HG03457 (cell line): Measurements from ENCODE around the gene APOOL.
"Not testable (repeated sequence)": the region's sequence is repeated elsewhere in the genome, so short reads cannot be mapped to it uniquely, and the experiment has no call there.

Experiments used
- ATAC-seq: cut with Tn5 transposase; IDR thresholded peaks from one replicate; pipeline ENCODE4 v1.9.1; 2021; ENCODE audit warnings: moderate number of reproducible peaks; ENCODE audit not compliant: unreplicated experiment

Gene APOOL

GRCh38 chrX:85077247-85077646 lies 73.6 kb downstream of the APOOL start:
- ATAC-seq: not testable (repeated sequence)

DNA sequence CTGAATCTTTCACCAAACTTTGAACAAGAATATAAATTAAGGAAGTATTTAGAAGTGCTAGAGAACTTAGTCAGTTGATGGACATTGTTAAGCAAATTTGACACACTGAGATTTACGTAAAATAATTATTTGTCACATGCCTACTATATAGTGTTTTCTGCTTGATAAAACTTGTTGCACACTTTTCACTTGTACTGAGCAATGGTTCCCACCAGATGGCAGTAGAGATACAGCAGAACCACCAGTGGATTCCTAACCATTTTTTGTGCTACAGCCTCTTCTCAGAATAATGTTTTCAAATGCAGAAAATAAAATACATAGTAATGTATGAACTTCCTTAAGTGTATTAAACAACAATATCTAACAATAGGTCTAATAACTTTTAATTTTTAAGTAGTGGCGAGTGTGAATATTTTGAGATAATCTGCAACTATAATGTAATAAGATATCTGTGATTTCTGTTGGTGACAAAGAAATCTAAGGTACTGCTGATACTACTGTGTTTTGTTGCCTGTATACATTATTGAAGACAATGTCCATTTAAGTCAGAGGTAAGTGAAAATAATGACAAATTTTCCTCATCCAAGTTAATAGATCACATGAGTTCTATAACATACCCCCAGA lies 81.2 kb downstream of the APOOL start:
- ATAC-seq: no peak

- ATAC-seq: no peak
Measured at GRCh38 chrX:85089321-85089840, 85.7 kb downstream of the APOOL start.

DNA sequence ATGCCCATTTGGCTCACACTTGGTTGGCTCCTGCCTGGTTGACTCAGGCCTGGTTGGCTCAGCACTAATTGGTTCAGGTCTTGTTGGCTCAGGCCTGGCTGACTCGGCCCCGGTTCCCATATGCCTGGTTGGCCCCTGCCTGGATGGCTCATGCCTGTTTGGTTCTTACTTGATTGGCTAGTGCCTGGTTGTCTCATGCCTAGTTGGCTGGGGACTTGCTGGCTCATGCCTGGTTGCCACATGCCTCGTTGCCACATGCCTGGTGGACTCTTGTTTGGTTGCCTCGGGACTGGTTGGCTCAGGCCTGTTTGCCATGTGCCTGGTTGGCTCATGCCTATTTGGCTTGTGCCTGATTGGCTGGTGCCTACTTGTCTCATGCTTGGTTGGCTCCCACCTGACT lies 103.7 kb downstream of the APOOL start:
- ATAC-seq: no peak

- ATAC-seq: no peak
Measured at GRCh38 chrX:85108165-85108564, 104.5 kb downstream of the APOOL start.

DNA sequence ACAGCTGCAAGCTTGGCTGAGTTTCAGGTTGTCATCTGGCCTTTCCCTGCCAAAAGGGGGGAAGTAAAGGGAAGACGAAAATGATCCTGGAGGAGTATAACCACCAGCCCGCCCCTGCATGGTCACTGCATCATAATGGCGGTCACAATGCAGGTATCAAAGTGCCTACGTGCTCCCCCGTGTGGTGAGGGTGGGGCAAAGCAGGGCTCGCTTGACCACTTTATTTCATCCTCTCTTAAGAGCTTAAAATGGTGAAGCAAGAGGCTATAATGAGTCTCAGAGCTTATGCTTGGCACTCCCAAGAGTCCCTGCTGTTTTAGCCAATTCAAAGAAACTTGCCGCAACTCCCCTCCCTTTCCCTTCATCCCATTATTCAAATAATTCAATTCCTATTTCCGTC lies 105.6 kb downstream of the APOOL start:
- no peak for ATAC-seq

- ATAC-seq: no peak
Measured at GRCh38 chrX:85111347-85111746, 107.7 kb downstream of the APOOL start.

GRCh38 chrX:85112293-85112692 lies 108.6 kb downstream of the APOOL start:
- no peak for ATAC-seq

- ATAC-seq: no peak
Measured at GRCh38 chrX:85113746-85114145, 110.1 kb downstream of the APOOL start.

- ATAC-seq: no peak
Measured at GRCh38 chrX:85114171-85114570, 110.5 kb downstream of the APOOL start.

- ATAC-seq: no peak
Measured at GRCh38 chrX:85114776-85115175, 111.1 kb downstream of the APOOL start.

DNA sequence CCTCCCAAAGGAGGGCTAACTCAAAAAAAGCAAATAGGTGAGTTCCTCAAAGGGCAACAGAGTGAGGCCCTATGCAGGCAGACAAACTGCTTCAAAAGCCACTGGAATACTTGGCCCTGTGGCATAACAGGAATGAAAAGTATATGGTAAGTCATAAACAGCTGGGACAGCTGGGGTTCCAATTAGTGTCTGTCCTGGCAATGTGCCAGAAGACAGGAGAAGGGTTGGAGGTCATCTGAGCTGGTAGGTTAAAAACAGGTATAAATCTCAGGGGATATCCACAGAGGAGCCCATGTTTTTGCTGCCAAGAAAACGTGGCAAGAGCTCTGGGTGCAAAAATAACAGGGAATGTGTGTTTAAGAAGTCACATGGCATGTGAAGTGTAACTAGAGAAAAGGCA lies 111.6 kb downstream of the APOOL start:
- no peak for ATAC-seq

GRCh38 chrX:85136409-85136808 lies 132.7 kb downstream of the APOOL start:
- ATAC-seq: no peak

GRCh38 chrX:85139422-85139821 lies 135.7 kb downstream of the APOOL start:
- ATAC-seq: no peak

DNA sequence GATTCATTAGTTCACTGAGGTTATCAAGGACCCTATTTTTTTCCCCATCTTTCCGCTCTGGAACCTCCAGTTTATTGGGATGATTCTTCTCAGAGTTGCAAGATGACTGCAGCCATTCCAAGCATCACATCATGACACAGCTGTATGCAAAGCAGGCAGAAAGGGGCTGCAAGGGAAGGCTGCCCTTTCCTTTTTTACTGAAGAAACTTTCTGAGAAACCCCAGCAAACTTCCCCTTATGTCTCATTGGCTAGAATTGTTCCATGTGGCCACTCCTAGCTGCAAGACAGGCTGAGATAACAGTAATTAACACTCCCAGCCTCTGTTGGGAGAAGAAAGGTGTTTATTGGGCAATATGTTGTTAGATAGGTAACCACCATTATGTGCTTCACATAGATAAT lies 137.3 kb downstream of the APOOL start:
- ATAC-seq: no peak
